Hematopoietic multipotent progenitor cell (in vitro differentiated cells): ENCODE results near the gene POU6F2. TPM values are rescaled to one million over a fixed set of nuclear protein-coding genes. Genes with fewer than 3 reads are reported as not detected.

ENCODE experiments used
- DNase-seq, 3 donors: peaks; one replicate each; pipeline ENCODE4 v3.0.0-alpha.2; 2011 to 2015; ENCODE audit warnings: low read depth in 2 of 3, low spot score in 2 of 3
- total RNA-seq: library from RNA; depleted of rRNA; stranded (reverse); fragments of >200 nt; gene quantifications from one replicate; pipeline ENCODE4 v1.2.3, GENCODE V29; 2012

The POU6F2 gene
- total RNA-seq, 1 donor, result not detected

- no peak for DNase-seq
Observed at GRCh38 chr7:39384386-39384785, 406.7 kb downstream of the POU6F2 start.

GRCh38 chr7:39386718-39387117 is 409.0 kb downstream of the POU6F2 start:
- DNase-seq, result no peak

- no peak for DNase-seq
Observed at GRCh38 chr7:39392151-39392550, 414.4 kb downstream of the POU6F2 start.

- peak in 1 of 3 donors; percentile 40 for DNase-seq
Observed at GRCh38 chr7:39394105-39394680, 416.5 kb downstream of the POU6F2 start.

GRCh38 chr7:39399458-39399857 is 421.7 kb downstream of the POU6F2 start:
- no peak for DNase-seq

- DNase-seq, result no peak
Observed at GRCh38 chr7:39399986-39400385, 422.3 kb downstream of the POU6F2 start.

- DNase-seq, result no peak
Observed at GRCh38 chr7:39400836-39401235, 423.1 kb downstream of the POU6F2 start.

GRCh38 chr7:39402034-39402433 is 424.3 kb downstream of the POU6F2 start:
- no peak for DNase-seq

- DNase-seq, result no peak
Observed at GRCh38 chr7:39404907-39405306, 427.2 kb downstream of the POU6F2 start.

- no peak for DNase-seq
Observed at GRCh38 chr7:39405581-39405980, 427.9 kb downstream of the POU6F2 start.

- no peak for DNase-seq
Observed at GRCh38 chr7:39406467-39406866, 428.8 kb downstream of the POU6F2 start.

GRCh38 chr7:39407137-39407536 is 429.4 kb downstream of the POU6F2 start:
- peak in 1 of 3 donors; percentile 57 for DNase-seq

GRCh38 chr7:39407723-39408122 is 430.0 kb downstream of the POU6F2 start:
- no peak for DNase-seq

GRCh38 chr7:39408906-39409305 is 431.2 kb downstream of the POU6F2 start:
- no peak for DNase-seq

- no peak for DNase-seq
Observed at GRCh38 chr7:39410582-39410981, 432.9 kb downstream of the POU6F2 start.

GRCh38 chr7:39413636-39414223 is 436.0 kb downstream of the POU6F2 start:
- DNase-seq, result no peak

- DNase-seq, result peak in 2 of 3 donors; percentile 70 to 75
Observed at GRCh38 chr7:39414224-39415035, 436.7 kb downstream of the POU6F2 start.

- no peak for DNase-seq
Observed at GRCh38 chr7:39415091-39415787, 437.5 kb downstream of the POU6F2 start.

GRCh38 chr7:39416866-39417265 is 439.2 kb downstream of the POU6F2 start:
- peak in 1 of 3 donors; percentile 14 for DNase-seq

GRCh38 chr7:39417642-39418041 is 439.9 kb downstream of the POU6F2 start:
- DNase-seq, result no peak

GRCh38 chr7:39421251-39421650 is 443.5 kb downstream of the POU6F2 start:
- no peak for DNase-seq
